Measurements from ENCODE around the gene TSC2. TPM values are rescaled to one million over a fixed set of nuclear protein-coding genes. Genes with fewer than 3 reads are reported as not detected.

Gene TSC2
- total and polyA plus RNA-seq, 2 of the 13 experiments (the other 11 are each of a cell fraction or from before 2014, with no cell fraction given): 19.6 to 40.4 TPM

- peak; percentile 55; the same call in 1 of the 2 replicates for TF ChIP-seq HES4 (CRISPR knock-in tag; IDR thresholded peaks at IDR 0.05; ENCODE audit: borderline replicate concordance)
- peak; percentile 71; the same call in 1 of the 2 replicates for TF ChIP-seq ZNF607 (CRISPR knock-in tag; IDR thresholded peaks at IDR 0.05; ENCODE audit: borderline replicate concordance)
- TF ChIP-seq ZNF383 (CRISPR knock-in tag; IDR thresholded peaks at IDR 0.05; ENCODE audit: borderline replicate concordance): no peak
- TF ChIP-seq MLLT10 (CRISPR knock-in tag; IDR thresholded peaks at IDR 0.05): no peak
- no peak for TF ChIP-seq REXO4 (CRISPR knock-in tag; IDR thresholded peaks at IDR 0.05; ENCODE audit: borderline replicate concordance)
- TF ChIP-seq ELK4 (CRISPR knock-in tag; IDR thresholded peaks at IDR 0.05; ENCODE audit: borderline replicate concordance): no peak
- TF ChIP-seq SNAPC5 (CRISPR knock-in tag; IDR thresholded peaks at IDR 0.05; ENCODE audit: borderline replicate concordance): no peak
- TF ChIP-seq ADNP (CRISPR knock-in tag; IDR thresholded peaks at IDR 0.05): no peak
- no peak for TF ChIP-seq RAD51 (IDR thresholded peaks at IDR 0.05; ENCODE audit: borderline replicate concordance)
- TF ChIP-seq MTERF4 (CRISPR knock-in tag; IDR thresholded peaks at IDR 0.05): peak; percentile 74; the same call in 1 of the 2 replicates
- TF ChIP-seq NFIB (CRISPR knock-in tag; IDR thresholded peaks at IDR 0.05; ENCODE audit: borderline replicate concordance): no peak
- peak in 1 of 2 experiments; percentile 78; a peak in 2 of 4 replicates for TF ChIP-seq KLF16 (CRISPR knock-in tag; IDR thresholded peaks at IDR 0.05)
- TF ChIP-seq ZSCAN22 (CRISPR knock-in tag; IDR thresholded peaks at IDR 0.05): peak; percentile 92
- TF ChIP-seq GTF3A (CRISPR knock-in tag; conservative IDR thresholded peaks at IDR 0.05): no peak; the same call in 1 of the 2 replicates
- no peak for TF ChIP-seq ZNF101 (CRISPR knock-in tag; IDR thresholded peaks at IDR 0.05; ENCODE audit: borderline replicate concordance, low read depth)
- TF ChIP-seq FOXM1 (CRISPR knock-in tag; IDR thresholded peaks at IDR 0.05): no peak
- TF ChIP-seq ZBTB46 (CRISPR knock-in tag; IDR thresholded peaks at IDR 0.05; ENCODE audit: borderline replicate concordance): no peak
- peak; percentile 31 for TF ChIP-seq YY1 (IDR thresholded peaks at IDR 0.05; ENCODE audit: insufficient read depth, insufficient replicate concordance, low read depth, low read length)
- TF ChIP-seq ZNF713 (CRISPR knock-in tag; IDR thresholded peaks at IDR 0.05): no peak
- no peak for TF ChIP-seq ZNF746 (CRISPR knock-in tag; IDR thresholded peaks at IDR 0.05)
- TF ChIP-seq ATF5 (CRISPR knock-in tag; IDR thresholded peaks at IDR 0.05; ENCODE audit: low read depth): no peak
- no peak; the same call in 1 of the 2 replicates for TF ChIP-seq ZNF317 (CRISPR knock-in tag; IDR thresholded peaks at IDR 0.05)
- TF ChIP-seq MBD4 (IDR thresholded peaks at IDR 0.05; ENCODE audit: borderline replicate concordance, low read length): no peak
- TF ChIP-seq HHEX (CRISPR knock-in tag; IDR thresholded peaks at IDR 0.05): no peak
Measured at GRCh38 chr16:2023092-2024031, 24.4 kb upstream of the TSC2 start (continued).
